ENCODE data around the gene APLP2.

The APLP2 gene

GRCh38 chr11:130118165-130118564 is 48.5 kb downstream of the APLP2 start:
- Histone ChIP-seq H3K27ac (ENCODE audit: low read depth, low read length) (peak overlapping the region; percentile 91), H3K4me3 (ENCODE audit: insufficient read depth, low read length, poor library complexity, severe bottlenecking) (peak overlapping the region; percentile 24), H3K79me2 (ENCODE audit: insufficient read depth, low read length) (peaks cover 50% of the 10 kb centered on the region)

GRCh38 chr11:130118636-130119387 is 49.1 kb downstream of the APLP2 start:
- TF ChIP-seq CTCF (IDR thresholded peaks at IDR 0.05; ENCODE audit: insufficient read depth, low read length, poor library complexity, severe bottlenecking) = no peak
- Histone ChIP-seq H3K9me3 (ENCODE audit: insufficient read depth, low read length) (no peaks in the 10 kb centered on the region), H3K9ac (ENCODE audit: low read length) (peak overlapping the region; percentile 46), H3K79me2 (ENCODE audit: insufficient read depth, low read length) (peaks cover 50% of the 10 kb centered on the region), H4K20me1 (ENCODE audit: low read depth, low read length) (no peaks in the 10 kb centered on the region), H3K27me3 (ENCODE audit: low read length) (no peaks in the 10 kb centered on the region), H3K4me2 (ENCODE audit: low read depth, low read length, poor library complexity, severe bottlenecking) (peak overlapping the region; percentile 78), H3K9me2 (replicated peaks; ENCODE audit: insufficient read depth, low read length) (no peaks in the 10 kb centered on the region), H3K27ac (ENCODE audit: low read depth, low read length) (peak overlapping the region; percentile 91), H3K36me3 (ENCODE audit: low read length) (peaks cover 11% of the 10 kb centered on the region; the same call in 1 of the 2 replicates), H3F3A (ENCODE audit: insufficient read depth) (peaks cover 47% of the 10 kb centered on the region), H3K4me3 (ENCODE audit: insufficient read depth, low read length, poor library complexity, severe bottlenecking) (peak overlapping the region; percentile 24), H2AFZ (ENCODE audit: low read depth, low read length, severe bottlenecking) (no peak overlapping the region)

More at GRCh38 chr11:130118165-130118564, 48.5 kb downstream of the APLP2 start:
- peaks cover 50% of the 10 kb centered on the region for H3F3A ChIP-seq (ENCODE audit: insufficient read depth)
- H3K27me3 ChIP-seq (ENCODE audit: low read length) = no peaks in the 10 kb centered on the region
- no peak overlapping the region for H2AFZ ChIP-seq (ENCODE audit: low read depth, low read length, severe bottlenecking)
- H3K4me2 ChIP-seq (ENCODE audit: low read depth, low read length, poor library complexity, severe bottlenecking) = peak overlapping the region; percentile 78
- peaks cover 11% of the 10 kb centered on the region; the same call in 1 of the 2 replicates for H3K36me3 ChIP-seq (ENCODE audit: low read length)
- TF ChIP-seq CTCF (IDR thresholded peaks at IDR 0.05; ENCODE audit: insufficient read depth, low read length, poor library complexity, severe bottlenecking) = no peak
- TF ChIP-seq EZH2phosphoT487 (conservative IDR thresholded peaks at IDR 0.05; ENCODE audit: low read length) = no peak
- H4K20me1 ChIP-seq (ENCODE audit: low read depth, low read length) = no peaks in the 10 kb centered on the region
- H3K9me2 ChIP-seq (replicated peaks; ENCODE audit: insufficient read depth, low read length) = no peaks in the 10 kb centered on the region
- H3K9me3 ChIP-seq (ENCODE audit: insufficient read depth, low read length) = no peaks in the 10 kb centered on the region
- peak overlapping the region; percentile 46 for H3K9ac ChIP-seq (ENCODE audit: low read length)

- Histone ChIP-seq H3K27ac (ENCODE audit: low read depth, low read length) (peak overlapping the region; percentile 91), H3K4me3 (ENCODE audit: insufficient read depth, low read length, poor library complexity, severe bottlenecking) (no peak overlapping the region), H3F3A (ENCODE audit: insufficient read depth) (peaks cover 36% of the 10 kb centered on the region), H3K4me2 (ENCODE audit: low read depth, low read length, poor library complexity, severe bottlenecking) (peak overlapping the region; percentile 78), H3K9ac (ENCODE audit: low read length) (no peak overlapping the region), H3K9me2 (replicated peaks; ENCODE audit: insufficient read depth, low read length) (no peaks in the 10 kb centered on the region), H3K27me3 (ENCODE audit: low read length) (no peaks in the 10 kb centered on the region), H3K9me3 (ENCODE audit: insufficient read depth, low read length) (no peaks in the 10 kb centered on the region), H2AFZ (ENCODE audit: low read depth, low read length, severe bottlenecking) (no peak overlapping the region), H3K36me3 (ENCODE audit: low read length) (peaks cover 11% of the 10 kb centered on the region; the same call in 1 of the 2 replicates), H3K79me2 (ENCODE audit: insufficient read depth, low read length) (peaks cover 45% of the 10 kb centered on the region), H4K20me1 (ENCODE audit: low read depth, low read length) (no peaks in the 10 kb centered on the region)
- TF ChIP-seq CTCF (IDR thresholded peaks at IDR 0.05; ENCODE audit: insufficient read depth, low read length, poor library complexity, severe bottlenecking) = no peak
Measured at GRCh38 chr11:130120045-130120444, 50.4 kb downstream of the APLP2 start.
